Natural killer cell (primary cell): ENCODE data around the gene STIP1. TPM values are rescaled to one million over a fixed set of nuclear protein-coding genes. Genes with fewer than 3 reads are reported as not detected.

ENCODE experiments used
- ATAC-seq, 3 donors: fragments of 150-1000 bp in 2 of 3; fragments of 200-7000 bp in 1 of 3; cut with Tn5 transposase; 1 replicate in 1 of 3; 2 replicates in 2 of 3; pipeline ENCODE4 v1.10.0; 2021; ENCODE audit warnings: mild to moderate bottlenecking in 2 of 3, moderate library complexity in 2 of 3
- DNase-seq, 2 donors: peaks; one replicate each; pipeline versions ENCODE4 v3.0.0 to v3.0.0-alpha.2; 2013 to 2021; ENCODE audit warnings: mixed read lengths in 1 of 2
- H3K27ac ChIP-seq: one replicate; pipeline ENCODE4 v1.5.1; 2013; ENCODE audit warnings: mild to moderate bottlenecking, low read length
- H3K27me3 ChIP-seq: one replicate; pipeline ENCODE4 v1.6.1; 2013; ENCODE audit warnings: low read length; ENCODE audit not compliant: control insufficient read depth, insufficient read depth
- H3K36me3 ChIP-seq: one replicate; pipeline ENCODE4 v1.6.1; 2013; ENCODE audit warnings: low read length; ENCODE audit not compliant: control insufficient read depth, insufficient read depth
- H3K4me1 ChIP-seq: one replicate; pipeline ENCODE4 v1.6.1; 2013; ENCODE audit warnings: low read length; ENCODE audit not compliant: control insufficient read depth, insufficient read depth
- H3K4me3 ChIP-seq: one replicate; pipeline ENCODE4 v1.5.1; 2013; ENCODE audit warnings: low read length
- H3K9me3 ChIP-seq: one replicate; pipeline ENCODE4 v1.6.1; 2013; ENCODE audit warnings: low read length; ENCODE audit not compliant: control insufficient read depth, insufficient read depth
- H3K27ac Mint-ChIP-seq, 2 donors: one replicate each; pipeline ENCODE4 v1.8.0; 2022; ENCODE audit warnings: mild to moderate bottlenecking in 2 of 2, mixed read lengths in 2 of 2, moderate library complexity in 1 of 2
- H3K27me3 Mint-ChIP-seq, 2 donors: one replicate each; pipeline ENCODE4 v1.8.0; 2022; ENCODE audit warnings: low read depth in 2 of 2, mixed read lengths in 2 of 2
- H3K36me3 Mint-ChIP-seq: one replicate; pipeline ENCODE4 v1.8.0; 2022; ENCODE audit warnings: mixed read lengths
- H3K4me1 Mint-ChIP-seq, 2 donors: one replicate each; pipeline ENCODE4 v1.8.0; 2022; ENCODE audit warnings: mixed read lengths in 2 of 2
- H3K4me3 Mint-ChIP-seq: one replicate; pipeline ENCODE4 v1.8.0; 2022; ENCODE audit warnings: mild to moderate bottlenecking, moderate library complexity, mixed read lengths
- H3K9me3 Mint-ChIP-seq, 2 donors: one replicate each; pipeline ENCODE4 v1.8.0; 2022; ENCODE audit warnings: mixed read lengths in 2 of 2
- WGBS: methylation state at CpG from one replicate; pipeline ENCODE4 v1.1.7; 2013; ENCODE audit warnings: missing lambda C conversion rate; ENCODE audit not compliant: insufficient coverage; 5-methylcytosine and 5-hydroxymethylcytosine counted together
- intact Hi-C: fragments of 100-400 bp; cut with micrococcal nuclease; formaldehyde crosslinking; loops from one replicate; pipeline ENCODE4 v1.14.2; 2022
- total RNA-seq, 4 donors: library from RNA; stranded (reverse); fragments of 120-200 nt in 1 of 4; gene quantifications; one replicate each; pipeline versions ENCODE4 v1.2.3 to v1.2.4, GENCODE V29; 2013 to 2022
- TF ChIP-seq, protein P1 (sequence below): fragments of 200-600 bp; IDR thresholded peaks from one replicate; pipeline ENCODE4 v1.8.0; 2022; ENCODE audit warnings: antibody characterized with exemption

Gene STIP1
- total RNA-seq, 3 donors from 2014 or later (not counting 1 experiment from before 2014, with no cell fraction given): 80.9 to 110 (median 85.1) TPM

GRCh38 chr11:64148917-64149617, 36.9 kb upstream of the STIP1 start:
- DNase-seq (no peak), ATAC-seq (no peak)
- H3K27me3 Mint-ChIP-seq: peaks cover 0 to 8% of the 10 kb centered on the region in 2 donors
- 89% methylated on average over 25 of the region's 25 CpGs for WGBS
- Histone ChIP-seq H3K4me1 (peaks cover 6% of the 10 kb centered on the region), H3K27me3 (no peaks in the 10 kb centered on the region), H3K4me3 (no peak overlapping the region), H3K27ac (no peak overlapping the region), H3K9me3 (no peaks in the 10 kb centered on the region), H3K36me3 (no peaks in the 10 kb centered on the region)
- H3K9me3 Mint-ChIP-seq: no peaks in the 10 kb centered on the region
- intact Hi-C loops: loop anchor here (1.0 to 10.0 kb wide), 4 partner anchors 148 to 1114 kb away; partner anchors contain the start of gene RCOR2
- TF ChIP-seq, protein P1, sequence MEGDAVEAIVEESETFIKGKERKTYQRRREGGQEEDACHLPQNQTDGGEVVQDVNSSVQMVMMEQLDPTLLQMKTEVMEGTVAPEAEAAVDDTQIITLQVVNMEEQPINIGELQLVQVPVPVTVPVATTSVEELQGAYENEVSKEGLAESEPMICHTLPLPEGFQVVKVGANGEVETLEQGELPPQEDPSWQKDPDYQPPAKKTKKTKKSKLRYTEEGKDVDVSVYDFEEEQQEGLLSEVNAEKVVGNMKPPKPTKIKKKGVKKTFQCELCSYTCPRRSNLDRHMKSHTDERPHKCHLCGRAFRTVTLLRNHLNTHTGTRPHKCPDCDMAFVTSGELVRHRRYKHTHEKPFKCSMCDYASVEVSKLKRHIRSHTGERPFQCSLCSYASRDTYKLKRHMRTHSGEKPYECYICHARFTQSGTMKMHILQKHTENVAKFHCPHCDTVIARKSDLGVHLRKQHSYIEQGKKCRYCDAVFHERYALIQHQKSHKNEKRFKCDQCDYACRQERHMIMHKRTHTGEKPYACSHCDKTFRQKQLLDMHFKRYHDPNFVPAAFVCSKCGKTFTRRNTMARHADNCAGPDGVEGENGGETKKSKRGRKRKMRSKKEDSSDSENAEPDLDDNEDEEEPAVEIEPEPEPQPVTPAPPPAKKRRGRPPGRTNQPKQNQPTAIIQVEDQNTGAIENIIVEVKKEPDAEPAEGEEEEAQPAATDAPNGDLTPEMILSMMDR: peak; percentile 19
- H3K36me3 Mint-ChIP-seq: no peaks in the 10 kb centered on the region
- no peak overlapping the region for H3K27ac Mint-ChIP-seq
- H3K4me1 Mint-ChIP-seq: peaks cover 11 to 16% of the 10 kb centered on the region in 2 donors
- no peak overlapping the region for H3K4me3 Mint-ChIP-seq

DNA sequence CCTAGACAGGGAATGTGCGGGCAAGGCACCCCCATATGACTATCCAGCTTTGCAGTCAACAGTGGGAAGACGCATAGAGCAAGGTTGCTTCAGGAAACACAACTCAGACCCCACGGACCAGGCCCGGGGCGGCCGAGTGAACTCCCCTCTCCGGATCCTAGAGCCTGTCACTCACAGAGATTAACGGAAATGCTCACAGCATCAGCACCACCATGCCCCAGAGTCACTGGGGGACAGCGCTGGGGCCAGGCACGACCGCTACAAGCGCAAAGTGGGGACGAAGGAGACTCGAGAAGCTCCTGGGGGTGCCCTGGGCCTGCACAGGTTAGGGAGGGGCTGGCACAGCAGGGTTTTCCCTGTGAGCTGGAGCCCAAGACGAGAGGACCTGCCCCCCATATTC, 35.9 kb upstream of the STIP1 start:
- ATAC-seq (no peak), DNase-seq (no peak)
- Mint-ChIP-seq H3K27ac (no peak overlapping the region), H3K4me3 (no peak overlapping the region), H3K36me3 (no peaks in the 10 kb centered on the region), H3K9me3 (no peaks in the 10 kb centered on the region), H3K4me1 (peaks cover 11 to 16% of the 10 kb centered on the region in 2 donors), H3K27me3 (peaks cover 0 to 12% of the 10 kb centered on the region in 2 donors)
- intact Hi-C loops: no loop called here
- Histone ChIP-seq H3K36me3 (no peaks in the 10 kb centered on the region), H3K27ac (no peak overlapping the region), H3K27me3 (no peaks in the 10 kb centered on the region), H3K4me3 (no peak overlapping the region), H3K4me1 (peaks cover 6% of the 10 kb centered on the region), H3K9me3 (no peaks in the 10 kb centered on the region)
- WGBS: 91% methylated on average over 15 of the region's 15 CpGs
- TF ChIP-seq, protein P1: no peak

- Histone ChIP-seq H3K27ac (no peak overlapping the region), H3K27me3 (no peaks in the 10 kb centered on the region), H3K4me3 (no peak overlapping the region), H3K9me3 (no peaks in the 10 kb centered on the region), H3K4me1 (peaks cover 6% of the 10 kb centered on the region), H3K36me3 (no peaks in the 10 kb centered on the region)
- Mint-ChIP-seq H3K9me3 (no peaks in the 10 kb centered on the region), H3K27ac (no peak overlapping the region), H3K36me3 (no peaks in the 10 kb centered on the region), H3K27me3 (peaks cover 0 to 12% of the 10 kb centered on the region in 2 donors), H3K4me1 (peaks cover 11 to 16% of the 10 kb centered on the region in 2 donors), H3K4me3 (no peak overlapping the region)
- no peak for DNase-seq
- ATAC-seq: no peak
- WGBS: 77% methylated on average over 24 of the region's 24 CpGs
- intact Hi-C loops: no loop called here
- TF ChIP-seq, protein P1: no peak
These were observed 35.3 kb upstream of the STIP1 start for GRCh38 chr11:64150481-64151239.
